HG03175 (cell line): Measurements from ENCODE around the gene FAM3D.
A peak's percentile ranks its signal among the peaks of the same experiment; 100 is the strongest.

Source experiments
- ATAC-seq: cut with Tn5 transposase; IDR thresholded peaks from one replicate; pipeline ENCODE4 v1.9.1; 2021; ENCODE audit warnings: mild to moderate bottlenecking, moderate library complexity; ENCODE audit not compliant: unreplicated experiment

FAM3D gene

GRCh38 chr3:58657571-58658141 lies 8.9 kb downstream of the FAM3D start:
- ATAC-seq, result no peak

- ATAC-seq, result no peak
Measured at GRCh38 chr3:58657036-58657520, 9.5 kb downstream of the FAM3D start.

GRCh38 chr3:58656631-58657030 lies 9.9 kb downstream of the FAM3D start:
- ATAC-seq, result no peak

GRCh38 chr3:58654466-58654865 lies 12.1 kb downstream of the FAM3D start:
- no peak for ATAC-seq

DNA sequence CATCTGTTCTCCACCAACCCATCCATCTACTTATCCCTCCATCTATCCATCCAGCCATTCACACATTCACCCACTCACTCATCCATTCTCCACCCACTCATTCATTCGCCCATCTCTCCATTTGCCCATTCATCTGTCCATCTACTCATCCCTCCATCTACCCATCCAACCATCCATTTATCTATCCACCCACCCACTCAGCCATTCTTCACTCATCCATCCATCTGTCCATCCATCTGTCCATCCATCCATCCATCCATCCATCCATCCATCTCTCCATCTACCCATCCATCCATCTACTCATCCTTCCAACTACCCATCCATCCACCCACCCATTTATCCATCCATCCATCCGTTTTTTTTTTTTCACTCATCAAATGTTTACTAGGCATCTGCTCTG lies 13.9 kb downstream of the FAM3D start:
- no peak for ATAC-seq

GRCh38 chr3:58651276-58651675 lies 15.3 kb downstream of the FAM3D start:
- no peak for ATAC-seq

DNA sequence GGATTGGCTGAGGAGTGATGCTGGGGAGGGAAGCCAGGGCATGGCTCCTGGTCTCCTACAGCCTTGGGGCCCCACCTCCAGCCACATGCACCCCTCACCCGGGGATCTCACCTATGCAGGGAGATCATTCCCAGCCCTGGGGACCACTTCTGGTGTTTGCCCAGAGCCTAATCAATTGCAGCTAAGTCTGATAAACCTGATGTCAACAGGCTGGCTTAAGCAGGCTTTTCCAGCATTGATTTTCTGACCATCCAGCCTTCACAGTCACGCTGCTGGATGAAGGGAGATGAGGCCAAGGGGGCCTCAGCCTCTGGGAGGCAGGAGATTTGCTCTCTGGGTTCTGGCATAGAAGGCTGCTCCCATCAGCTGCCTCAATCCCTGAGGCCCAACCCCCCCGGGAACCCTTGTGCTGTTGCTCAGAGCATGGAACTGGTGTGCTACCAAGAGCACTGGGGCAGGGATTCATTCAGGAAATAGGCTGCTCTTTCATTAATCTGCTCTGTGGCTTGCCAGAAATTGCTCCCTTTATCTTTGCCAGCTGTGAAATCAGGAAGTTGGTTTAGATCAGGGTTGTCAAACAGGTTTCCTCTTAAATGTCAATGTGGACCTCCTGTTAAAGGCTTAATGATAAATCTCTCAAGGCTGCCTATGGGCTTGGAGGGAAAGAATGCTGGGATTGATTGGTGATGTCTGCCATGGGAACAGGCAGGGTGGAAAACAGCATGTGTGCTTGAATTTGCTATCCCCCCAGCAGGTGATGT lies 19.0 kb downstream of the FAM3D start:
- ATAC-seq, result no peak

DNA sequence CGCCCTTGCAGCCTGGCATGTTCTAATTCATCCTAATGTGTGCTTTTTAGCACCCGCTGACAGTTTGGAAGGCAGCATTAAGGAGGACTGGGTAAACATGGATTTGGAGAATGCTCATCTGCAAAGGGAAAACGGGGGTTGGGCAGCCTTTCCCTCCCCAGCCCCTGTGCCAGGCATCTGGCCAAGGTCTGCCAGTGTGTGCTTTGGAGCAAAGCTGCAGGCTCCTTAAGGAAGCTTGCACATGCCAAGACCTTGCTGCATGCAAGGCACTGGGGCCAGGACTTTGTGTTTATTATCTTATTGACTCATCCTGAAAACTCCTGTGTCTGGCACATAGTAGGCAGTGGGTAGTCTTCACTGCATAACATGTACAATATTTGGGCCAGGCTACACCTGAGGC lies 20.1 kb downstream of the FAM3D start:
- ATAC-seq, result no peak

DNA sequence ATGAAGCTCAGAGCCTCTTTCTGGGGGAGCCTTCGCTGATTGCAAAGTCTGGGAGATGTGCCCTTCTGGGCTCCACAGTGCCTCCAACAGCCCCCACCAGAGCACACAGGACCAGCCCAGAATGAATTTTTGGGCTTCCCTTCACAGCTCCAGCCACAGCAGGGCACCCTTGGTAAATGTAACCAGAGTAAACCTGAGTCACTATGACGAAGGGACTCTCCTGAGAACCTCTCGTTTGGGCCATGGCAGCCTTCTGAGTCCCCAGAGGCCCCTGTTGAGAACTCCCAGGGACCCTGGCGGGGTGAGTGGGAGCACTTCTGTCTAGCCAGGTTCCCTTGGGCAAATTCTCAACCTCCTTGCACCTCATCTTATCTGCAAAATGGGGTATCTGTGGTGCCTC lies 20.8 kb downstream of the FAM3D start:
- no peak for ATAC-seq

DNA sequence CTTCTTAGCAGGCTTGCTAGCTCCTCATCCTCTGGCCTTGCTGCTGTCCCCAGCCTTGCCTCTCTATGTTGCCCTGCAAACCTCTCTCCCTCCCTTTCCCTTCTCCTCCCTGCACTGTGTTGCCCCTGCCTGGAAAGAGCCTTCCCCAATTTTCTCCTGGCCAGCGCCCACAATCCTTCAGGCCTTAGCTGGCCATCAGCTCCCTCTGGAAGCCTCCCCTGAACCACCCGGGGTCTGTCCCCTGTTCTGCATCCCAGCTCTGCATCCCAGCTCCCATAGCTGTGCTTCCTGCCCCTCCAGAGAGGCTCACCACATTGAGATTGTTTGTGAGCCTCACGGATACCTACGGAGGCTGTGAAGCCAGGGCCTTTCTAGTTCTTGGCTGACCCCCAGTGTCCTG lies 23.7 kb downstream of the FAM3D start:
- ATAC-seq, result no peak

GRCh38 chr3:58640700-58641372 lies 25.7 kb downstream of the FAM3D start:
- peak; percentile 88 for ATAC-seq

GRCh38 chr3:58639842-58640241 lies 26.7 kb downstream of the FAM3D start:
- ATAC-seq, result no peak

DNA sequence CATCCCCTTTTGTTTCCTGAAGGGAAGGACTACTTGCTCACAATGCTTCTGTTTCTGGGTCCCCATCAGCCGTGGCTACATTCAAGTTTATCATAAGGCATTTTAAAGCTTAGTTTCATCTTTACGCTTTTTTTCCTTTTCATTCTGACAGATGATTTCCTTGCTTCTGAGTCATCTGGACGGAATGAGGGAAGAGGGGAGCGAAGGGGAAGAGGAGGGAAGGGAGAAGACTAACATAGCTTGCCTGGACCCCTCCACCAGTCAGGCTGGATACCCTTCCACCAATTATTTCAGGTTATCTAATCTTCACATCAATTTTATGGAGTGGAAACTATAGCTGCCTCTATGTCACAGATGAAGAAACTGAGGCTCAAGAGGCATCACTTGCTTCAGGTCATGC lies 27.6 kb downstream of the FAM3D start:
- ATAC-seq, result no peak

GRCh38 chr3:58638591-58638990 lies 28.0 kb downstream of the FAM3D start:
- ATAC-seq, result no peak

DNA sequence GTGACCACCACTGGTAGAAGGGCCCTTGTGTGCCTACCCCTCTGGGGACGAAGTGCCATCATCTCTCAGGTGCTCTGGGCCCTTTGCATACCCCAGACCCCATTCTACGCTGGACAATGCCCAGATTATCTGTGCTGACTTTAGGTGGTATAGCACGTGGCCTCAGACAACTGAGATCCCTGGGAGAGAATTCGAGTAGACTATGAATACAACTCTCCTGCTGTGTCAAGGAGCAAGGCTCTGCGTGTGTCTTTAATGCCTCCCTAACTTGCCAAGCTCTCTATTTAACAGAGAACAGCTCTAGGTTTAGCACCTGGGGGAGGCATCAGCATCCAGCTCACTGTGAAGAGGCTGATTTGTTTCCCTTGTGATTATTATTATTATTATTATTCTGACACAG lies 29.1 kb downstream of the FAM3D start:
- no peak for ATAC-seq

- ATAC-seq, result no peak
Measured at GRCh38 chr3:58635371-58636285, 30.9 kb downstream of the FAM3D start.

- ATAC-seq, result no peak
Measured at GRCh38 chr3:58633157-58633865, 33.3 kb downstream of the FAM3D start.

- no peak for ATAC-seq
Measured at GRCh38 chr3:58631742-58632141, 34.8 kb downstream of the FAM3D start.

- ATAC-seq, result no peak
Measured at GRCh38 chr3:58630710-58631092, 35.9 kb downstream of the FAM3D start.

DNA sequence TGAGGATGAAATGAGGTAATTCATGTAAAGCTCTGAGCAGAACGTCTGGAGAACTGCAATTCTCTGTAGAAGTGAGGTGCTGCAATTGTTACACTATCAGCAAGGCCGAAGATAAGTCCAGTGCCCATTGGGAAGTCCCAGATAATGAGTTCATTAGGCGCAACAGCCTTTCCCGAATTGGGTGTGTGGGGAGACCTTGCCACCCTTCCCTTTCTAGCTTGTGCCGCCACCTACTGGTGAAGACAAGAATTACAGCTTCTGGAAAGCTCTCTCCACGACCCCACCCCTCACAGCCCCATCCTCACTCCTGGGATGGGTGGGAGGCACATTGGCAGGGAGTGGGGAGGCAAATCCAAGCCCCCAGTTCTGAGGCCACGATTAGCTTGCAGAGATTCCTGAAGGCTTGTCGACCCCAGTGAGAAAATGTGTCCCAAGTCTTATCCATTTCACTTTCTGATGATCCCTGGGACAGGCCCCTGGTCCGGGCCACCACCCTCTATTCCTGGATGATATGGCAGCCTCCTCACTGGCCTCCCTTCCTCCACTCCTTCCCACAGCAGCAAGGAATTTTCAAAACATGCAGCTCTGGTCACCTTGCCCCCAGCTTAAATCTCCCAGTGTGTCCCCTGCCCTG lies 36.4 kb downstream of the FAM3D start:
- no peak for ATAC-seq
